ENCODE measurements around the gene HUNK. TPM values are rescaled to one million over a fixed set of nuclear protein-coding genes. Genes with fewer than 3 reads are reported as not detected.

Gene HUNK
- total and polyA plus RNA-seq, 2 of the 8 experiments (the other 6 are each of a cell fraction or from before 2014, with no cell fraction given), result 1.9 to 10.2 TPM

- TF ChIP-seq BCL11A (IDR thresholded peaks at IDR 0.05; ENCODE audit: low read depth in 2 of 2, low read length in 2 of 2) (no peak), MAFK (IDR thresholded peaks at IDR 0.05; ENCODE audit: low read depth, low read length) (no peak), HDAC2 (IDR thresholded peaks at IDR 0.05; ENCODE audit: borderline replicate concordance in 1 of 2, low read depth in 2 of 2, low read length in 2 of 2) (no peak), JUND (IDR thresholded peaks at IDR 0.05; ENCODE audit: low read length) (no peak)
These were observed 100.7 kb downstream of the HUNK start (continued) for GRCh38 chr21:31973402-31973944.
